Stimulated activated CD4-positive, alpha-beta T cell treated with anti-CD3 and anti-CD28 coated beads, Interleukin-4, amount 100 ng/mL, for 4 hours (primary cell): Measurements from ENCODE around the gene TMEM231.
"Not testable (repeated sequence)": the region's sequence is repeated elsewhere in the genome, so short reads cannot be mapped to it uniquely, and the experiment has no call there.

Experiments used
- DNase-seq, 2 experiments: peaks; one replicate each; pipeline ENCODE4 v3.0.0-alpha.2; 2020

TMEM231 gene

DNA sequence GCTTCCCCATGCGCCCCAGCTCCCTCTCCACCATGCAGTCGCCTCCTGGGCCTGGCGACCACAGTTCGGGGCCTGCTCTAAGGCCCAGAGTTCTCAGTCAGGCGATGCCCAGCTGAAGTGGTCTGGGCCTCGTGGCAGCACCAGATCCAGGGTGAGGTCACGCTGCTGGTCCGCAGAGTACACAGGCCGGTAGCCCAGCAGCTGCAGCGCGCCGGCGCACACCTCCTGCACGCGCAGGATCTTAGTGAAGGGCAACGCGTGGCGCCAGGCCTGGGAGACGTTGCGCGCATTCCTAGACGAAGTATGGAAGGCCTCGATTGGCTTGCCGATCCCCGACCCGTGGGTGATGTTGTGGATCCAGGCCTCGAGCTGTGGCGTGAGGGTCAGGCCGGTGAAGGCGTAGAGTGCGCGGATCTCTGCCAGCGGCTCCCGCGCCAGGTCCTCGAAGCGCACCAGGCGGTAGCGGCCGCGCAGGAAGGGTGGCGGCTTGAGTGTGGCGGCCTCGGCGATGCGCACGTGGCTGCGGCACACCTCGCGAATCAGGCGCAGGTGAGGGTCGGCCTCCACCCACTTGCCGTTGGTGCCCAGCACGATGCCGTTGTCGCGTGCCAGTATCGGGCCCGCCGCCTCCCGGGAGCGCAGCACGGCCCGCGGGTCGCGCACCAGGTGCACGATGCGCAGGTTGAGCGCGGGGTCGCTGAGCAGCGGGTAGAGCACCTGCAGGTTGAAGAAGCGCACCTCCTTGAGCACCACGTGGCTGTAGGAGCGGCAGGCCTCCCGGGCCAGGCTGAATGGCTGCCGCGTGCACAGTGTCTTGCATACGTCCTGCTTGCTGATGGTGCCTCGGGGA is 26.8 kb downstream of the TMEM231 start:
- DNase-seq: no peak

DNA sequence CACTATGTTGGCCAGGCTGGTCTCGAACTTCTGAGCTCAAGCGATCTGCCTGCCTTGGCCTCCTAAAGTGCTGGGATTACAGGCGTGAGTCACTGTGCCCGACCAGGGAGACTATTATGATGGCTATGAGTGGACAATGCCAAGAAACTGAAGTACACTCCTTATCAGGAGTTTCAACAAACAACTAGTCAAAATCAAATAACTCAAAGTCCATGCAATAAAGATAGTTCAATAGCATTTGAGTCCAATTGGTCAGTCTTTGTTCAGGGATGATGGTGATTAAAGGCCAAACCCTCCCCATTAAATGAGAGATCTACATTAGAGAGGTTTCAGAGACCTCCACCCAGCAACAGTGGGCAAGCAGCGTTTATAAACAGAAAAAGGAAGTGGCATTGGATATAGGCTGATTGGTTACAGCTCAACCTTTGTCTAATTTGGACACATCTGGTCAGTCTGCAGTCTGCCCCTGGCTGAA is 28.2 kb downstream of the TMEM231 start:
- no peak for DNase-seq

DNA sequence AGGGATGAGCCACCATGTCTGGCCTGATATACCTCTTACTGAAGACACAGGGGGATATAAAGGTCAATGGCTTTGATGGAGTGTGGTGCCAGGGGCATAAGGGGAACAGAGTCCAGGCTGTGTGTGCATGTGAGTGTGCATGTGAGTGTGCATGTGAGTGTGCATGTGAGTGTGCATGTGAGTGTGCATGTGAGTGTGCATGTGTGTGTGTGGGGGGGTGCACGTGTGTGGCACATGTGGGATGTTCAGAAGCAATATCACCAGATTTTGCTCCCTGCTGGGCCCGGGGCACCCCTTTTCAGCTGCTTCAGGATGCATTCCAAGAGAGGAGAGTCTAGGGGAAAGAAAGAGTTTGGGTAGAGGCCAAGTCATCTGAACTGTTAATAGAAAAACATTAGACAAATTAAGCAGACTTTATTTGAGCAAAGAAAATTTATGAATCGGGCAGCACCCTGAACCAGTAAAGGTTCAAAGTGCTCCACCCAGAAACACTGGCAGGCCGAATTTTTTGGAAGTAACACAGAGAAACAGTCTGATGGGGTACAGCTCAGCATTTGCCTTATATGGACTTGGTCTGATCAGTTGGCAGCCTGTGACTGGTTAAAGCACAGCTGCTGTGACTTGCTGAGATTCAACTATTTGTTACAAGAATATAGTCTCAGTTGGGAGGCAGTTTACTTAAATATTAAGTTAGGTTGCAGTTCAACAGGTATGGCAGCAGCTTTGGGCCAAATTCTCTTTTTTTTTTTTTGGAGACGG is 29.8 kb downstream of the TMEM231 start:
- DNase-seq: no peak

DNA sequence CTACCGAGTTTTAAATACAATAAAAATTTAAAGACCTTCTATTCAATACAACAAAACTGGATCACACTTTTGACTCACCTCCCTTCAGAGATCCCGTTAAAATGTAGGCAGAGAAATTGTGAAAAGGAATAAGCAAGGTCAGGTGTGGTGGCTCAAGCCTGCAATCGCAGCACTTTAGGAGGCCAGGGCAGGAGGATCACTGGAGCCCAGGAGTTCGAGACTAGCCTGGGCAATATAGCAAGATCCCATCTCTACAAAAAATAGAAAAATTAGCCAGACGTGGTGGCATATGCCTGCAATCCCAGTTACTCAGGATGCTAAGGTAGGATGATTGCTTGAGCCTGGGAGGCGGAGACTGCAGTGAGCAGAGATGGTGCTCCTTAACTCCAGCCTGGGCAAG is 36.9 kb downstream of the TMEM231 start:
- DNase-seq: no peak

DNA sequence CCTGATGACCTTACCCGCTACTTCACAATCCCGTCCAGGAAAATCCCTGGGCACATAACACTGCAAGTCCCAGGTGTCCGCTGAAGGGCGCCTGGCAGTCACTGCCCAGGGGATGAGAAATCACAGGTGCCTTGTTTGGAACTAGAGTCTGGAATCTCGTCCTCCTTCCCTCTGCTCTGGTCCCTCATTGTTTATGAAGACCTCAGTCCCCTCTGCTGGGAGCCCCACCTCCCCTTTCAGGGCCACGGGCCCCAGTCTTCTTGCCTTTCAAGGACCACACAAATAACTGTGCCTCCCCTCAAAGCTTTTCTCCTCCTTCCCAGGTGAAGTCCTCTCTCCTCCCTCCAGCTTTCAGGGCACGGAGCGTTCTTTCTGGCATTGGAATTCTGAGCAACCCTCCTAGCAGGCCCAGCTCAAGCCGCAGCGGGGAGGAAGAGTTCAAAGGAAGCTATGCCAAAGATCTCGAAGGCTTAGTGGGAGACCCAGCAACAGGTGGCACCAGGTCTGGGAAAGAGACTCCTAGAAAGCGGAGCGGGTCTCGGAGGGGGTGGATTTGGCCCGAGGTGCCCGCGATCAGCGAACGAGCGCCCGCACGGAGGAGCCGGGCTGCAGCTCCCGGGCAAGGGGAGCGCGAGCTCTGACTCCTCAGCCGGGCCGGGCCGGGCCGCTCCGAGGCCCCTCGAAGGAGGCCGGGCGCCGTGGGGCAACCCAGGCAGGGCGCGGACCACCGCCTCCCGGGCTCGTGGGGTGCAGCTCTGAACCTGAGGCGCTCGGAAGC is 39.7 kb downstream of the TMEM231 start:
- DNase-seq: peak in 1 of 2 experiments; percentile 22

DNA sequence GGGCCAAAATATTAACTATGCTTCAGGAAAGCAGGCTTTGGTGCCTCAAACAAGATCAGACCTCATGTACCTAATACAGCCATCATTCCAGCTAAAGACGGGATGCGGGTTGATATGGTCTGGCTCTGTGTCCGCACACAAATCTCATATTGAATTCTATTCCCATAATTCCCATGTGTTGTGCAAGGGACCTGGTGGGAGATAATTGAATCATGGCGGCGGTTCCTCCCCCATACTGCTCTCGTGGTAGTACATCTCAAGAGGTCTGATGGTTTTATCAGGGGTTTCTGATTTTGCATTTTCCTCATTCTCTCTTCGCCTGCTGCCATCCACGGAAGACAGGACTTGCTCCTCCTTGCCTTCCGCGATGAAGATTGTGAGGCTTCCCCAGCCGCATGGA is 41.8 kb downstream of the TMEM231 start:
- no peak for DNase-seq

DNA sequence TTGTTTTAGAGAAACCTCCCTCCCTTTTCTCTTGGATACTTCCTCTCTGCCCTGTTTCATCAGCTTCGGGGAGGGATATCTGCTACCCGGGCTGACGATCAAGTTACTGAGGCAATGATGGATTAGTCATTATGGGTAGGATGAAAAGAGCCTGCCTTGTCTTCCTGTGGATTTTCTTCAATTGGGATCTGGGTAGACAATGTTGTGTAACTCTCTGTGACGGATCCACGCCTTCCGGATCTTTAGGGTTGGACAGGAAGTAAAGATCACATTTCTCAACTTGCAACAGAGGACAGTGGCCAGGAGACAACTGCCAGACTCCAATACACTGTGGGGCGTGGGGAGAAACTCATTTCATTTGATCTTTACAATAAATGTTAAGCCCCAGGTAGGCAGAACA is 49.5 kb downstream of the TMEM231 start:
- DNase-seq: no peak

DNA sequence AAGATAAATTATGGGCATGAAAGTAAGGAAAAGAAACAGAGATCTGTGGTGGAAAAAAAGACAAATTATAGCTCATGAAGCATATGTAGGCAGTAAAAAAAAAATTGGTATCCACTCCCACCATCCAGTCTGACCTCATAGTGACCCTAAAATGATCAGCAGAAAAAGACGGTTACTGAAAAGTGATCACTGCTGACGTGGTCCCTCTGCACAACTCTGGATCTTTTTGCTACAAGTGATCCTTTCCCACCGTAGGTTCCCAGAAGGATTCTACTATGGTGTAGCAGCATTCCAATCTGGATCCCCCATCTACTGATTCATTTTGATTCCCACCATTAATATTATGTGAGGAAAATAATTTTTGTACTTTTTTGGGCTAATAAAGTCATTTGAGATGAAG is 49.9 kb downstream of the TMEM231 start:
- no peak for DNase-seq

DNA sequence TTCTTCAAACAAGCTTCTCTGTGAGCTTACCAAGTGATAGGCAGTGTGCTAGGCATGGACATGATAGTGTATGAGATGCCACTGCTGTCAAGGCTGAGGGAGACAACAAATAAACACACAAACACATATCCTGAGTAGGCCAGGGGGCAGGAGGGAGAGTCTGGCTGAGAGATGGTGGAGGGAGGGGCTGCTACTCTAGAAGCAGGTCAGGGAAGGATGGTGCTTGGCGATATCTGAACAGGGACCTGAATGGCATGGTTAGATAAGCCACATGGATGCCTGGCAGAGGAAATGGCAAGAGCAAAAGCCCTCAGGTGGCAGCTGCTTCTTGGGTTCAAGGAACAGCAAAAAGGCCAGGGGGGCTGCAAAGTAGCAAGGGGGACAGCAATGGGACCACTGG is 52.3 kb downstream of the TMEM231 start:
- no peak for DNase-seq

DNA sequence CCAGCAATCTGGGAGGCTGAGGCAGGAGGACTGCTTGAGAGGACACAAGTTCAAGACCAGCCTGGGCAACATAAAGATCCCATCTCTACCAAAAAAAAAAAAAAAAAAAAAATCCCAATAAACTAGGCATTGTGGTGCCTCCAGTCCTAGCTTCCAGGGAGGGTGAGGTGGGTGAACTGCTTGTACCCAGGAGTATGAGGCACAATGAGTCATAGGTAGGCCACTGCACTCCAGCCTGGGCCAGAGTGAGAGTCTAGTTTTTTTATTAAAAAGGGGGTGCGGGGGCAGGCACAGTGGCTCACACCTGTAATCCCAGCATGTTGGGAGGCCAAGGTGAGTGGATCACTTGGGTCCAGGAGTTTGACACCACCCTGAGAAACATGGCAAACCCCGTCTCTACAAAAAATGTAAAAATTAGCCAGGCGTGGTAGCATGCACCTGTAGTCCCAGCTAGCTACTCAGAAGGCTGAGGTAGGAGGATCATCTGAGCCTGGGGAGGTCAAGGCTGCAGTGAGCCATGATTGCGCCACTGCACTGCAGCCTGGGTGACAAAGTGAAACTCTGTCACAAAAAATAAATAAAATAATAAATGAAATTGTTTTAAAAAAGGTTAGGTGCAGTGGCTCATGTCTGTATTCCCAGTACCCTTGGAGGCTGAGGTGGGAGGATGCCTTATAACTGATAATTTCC is 53.0 kb downstream of the TMEM231 start:
- no peak for DNase-seq

DNA sequence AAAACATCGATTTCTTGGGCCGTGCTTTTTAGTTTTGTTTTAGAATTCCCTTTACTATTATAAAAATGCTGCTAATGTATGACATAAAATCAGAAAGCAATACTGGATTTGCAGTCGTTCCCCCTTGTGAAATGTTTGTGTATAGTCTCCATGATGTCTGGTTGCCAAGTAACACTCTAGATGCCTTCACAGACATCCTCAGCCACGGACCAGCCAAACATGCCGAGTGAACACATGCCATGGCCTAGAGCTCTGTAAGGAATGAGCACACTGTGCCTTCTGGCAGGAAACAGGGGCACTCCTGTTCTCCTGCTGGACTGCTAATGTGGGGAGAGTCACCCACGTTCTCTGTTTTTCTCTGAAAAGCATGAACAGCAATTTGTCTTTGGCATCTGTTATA is 54.2 kb downstream of the TMEM231 start:
- DNase-seq: not testable (repeated sequence)

DNA sequence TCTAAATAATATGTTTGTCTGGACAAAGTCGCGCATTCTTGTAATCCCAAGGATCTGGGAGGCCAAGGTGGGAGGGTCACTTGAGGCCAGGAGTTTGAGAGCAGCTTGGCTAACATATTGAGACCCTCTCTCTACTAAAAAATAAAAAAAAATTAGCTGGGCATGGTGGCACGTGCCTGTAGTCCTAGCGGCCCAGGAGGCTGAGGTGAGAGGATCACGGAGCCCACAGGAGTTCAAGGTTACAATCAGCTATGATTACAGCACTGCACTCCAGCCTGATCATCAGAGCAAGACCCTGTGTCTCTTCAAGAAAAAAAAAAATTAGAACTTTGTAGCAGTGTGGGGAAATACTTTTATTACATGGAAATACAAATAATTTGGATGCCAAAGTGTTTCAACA is 54.7 kb downstream of the TMEM231 start:
- DNase-seq: no peak

DNA sequence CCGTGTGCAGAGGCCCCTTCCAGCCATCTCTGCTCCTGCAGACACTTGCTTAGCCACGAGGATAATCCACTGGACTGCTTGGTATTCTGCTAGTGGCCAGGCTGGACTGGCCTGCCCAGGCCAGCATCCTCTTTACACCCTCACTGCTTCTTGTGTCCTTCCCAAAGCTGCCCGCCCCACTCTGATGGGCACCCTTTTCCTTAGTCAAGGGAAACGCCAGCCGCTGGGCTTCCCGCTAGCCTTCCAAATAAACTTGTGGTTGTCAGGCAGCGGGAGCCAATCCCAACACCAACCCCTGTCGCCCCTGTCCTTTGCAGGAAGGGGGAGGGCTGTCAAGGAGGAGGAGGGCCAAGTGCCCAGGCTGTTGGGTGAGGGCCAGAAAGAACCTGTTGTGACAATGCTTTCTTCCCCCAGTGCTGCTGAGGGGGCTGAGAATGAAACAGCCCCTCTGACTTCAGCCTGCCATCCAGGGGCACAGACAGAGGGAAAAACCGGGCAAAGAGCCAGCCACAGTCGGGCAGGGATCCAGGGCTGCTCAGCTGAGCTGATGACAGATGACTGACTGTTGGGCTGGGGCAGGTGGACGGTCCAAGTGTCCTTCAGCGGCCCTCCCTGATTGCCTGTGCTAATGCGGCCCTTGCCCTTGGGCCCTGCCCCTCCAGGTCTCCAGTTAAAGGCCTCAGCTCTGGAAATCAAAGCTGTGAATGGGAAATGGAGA is 57.3 kb downstream of the TMEM231 start:
- DNase-seq: not testable (repeated sequence)

DNA sequence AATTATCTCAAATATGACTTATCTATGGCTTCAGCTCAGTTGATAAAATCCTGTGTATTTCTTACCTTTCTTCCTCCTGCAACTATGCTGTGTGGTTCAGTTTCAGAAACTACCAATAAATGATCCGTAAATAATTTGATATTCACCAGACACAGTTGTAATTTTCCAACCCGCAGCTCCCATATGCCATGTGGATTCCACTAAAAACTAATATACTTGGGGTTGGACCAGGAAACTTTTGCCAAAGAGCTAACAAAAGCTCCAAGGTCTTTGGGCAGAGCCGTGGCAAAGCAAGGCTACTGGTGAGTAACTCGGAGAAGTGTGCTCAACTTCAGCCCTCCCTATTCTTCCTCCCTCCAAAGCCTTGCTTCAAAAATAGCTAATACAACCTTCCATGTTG is 58.5 kb downstream of the TMEM231 start:
- no peak for DNase-seq

DNA sequence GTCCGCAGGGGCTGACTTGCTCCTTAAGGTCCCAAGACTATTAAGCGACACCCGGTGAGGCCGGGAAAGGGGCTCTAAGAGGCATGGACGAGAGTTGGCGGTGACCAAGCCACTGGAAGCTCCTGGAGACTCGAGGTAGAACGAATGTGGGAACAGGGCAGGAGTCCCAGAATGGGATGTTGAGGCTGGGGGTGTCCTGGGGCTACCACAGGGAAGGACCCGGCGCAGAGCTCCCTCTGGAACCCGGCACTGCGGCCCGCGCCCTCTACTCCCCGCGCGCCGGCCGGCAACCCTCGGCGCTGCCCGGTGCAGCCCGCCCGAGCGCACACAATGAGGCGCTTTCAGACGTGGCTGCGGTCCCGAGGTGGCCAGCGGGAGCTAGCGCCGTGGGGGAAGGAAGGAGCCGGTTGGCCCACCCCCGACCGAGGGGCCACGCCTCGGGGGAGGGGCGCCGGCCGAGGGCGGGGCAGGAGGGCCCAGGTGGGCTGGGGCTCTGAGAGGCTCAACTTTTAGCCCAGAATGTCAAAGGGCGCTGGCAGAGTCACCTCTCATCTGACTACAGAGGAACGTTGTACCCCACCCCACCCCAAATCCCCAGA is 60.9 kb downstream of the TMEM231 start, which contains the start of gene CHST6:
Gene CHST6 (minus strand): TSS at position 366 of the 599 bp plus-strand sequence. CDS start 15,613 bp downstream, outside the sequence.
- DNase-seq: peak in 1 of 2 experiments; percentile 31

DNA sequence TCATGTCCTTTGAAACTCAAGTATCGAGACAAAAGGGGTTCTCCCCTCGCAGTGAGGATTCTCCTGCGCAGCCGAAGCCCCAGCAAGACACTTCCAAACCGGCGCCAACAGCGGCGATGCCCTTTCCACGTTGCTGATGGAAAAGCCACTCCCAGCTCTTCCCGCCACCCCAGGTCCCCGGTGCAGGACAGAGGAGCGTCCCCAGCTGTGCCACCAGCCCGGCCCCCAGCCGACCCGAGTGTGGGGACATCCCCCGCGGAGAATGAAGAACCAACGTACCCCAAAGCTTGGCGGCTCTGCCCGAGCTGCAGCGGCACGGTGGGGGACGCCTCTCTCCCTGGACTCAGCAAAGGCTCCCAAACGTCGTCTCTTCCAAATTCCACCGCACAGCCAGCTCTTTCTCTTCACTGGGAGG is 61.4 kb downstream of the TMEM231 start:
- no peak for DNase-seq

DNA sequence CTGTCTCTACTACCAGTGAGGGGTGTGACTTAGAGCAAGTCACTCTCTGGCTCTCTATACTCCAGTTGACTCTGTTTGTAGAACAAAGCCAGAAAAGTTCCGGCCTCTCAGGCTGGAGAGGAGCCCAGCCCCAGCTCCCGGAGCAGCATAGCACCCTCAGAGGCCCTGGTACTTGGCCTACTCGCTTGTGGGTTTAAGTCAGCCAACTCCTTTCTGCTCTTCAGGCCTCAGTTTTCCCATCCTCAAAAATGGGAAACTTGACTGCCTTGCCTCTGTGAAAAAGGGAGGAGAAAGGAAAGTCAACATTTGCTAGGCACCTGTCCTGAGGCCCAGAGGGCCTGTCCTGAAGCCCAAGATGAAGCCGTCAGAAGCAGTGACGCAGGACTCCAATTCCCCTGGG is 61.9 kb downstream of the TMEM231 start:
- DNase-seq: no peak

DNA sequence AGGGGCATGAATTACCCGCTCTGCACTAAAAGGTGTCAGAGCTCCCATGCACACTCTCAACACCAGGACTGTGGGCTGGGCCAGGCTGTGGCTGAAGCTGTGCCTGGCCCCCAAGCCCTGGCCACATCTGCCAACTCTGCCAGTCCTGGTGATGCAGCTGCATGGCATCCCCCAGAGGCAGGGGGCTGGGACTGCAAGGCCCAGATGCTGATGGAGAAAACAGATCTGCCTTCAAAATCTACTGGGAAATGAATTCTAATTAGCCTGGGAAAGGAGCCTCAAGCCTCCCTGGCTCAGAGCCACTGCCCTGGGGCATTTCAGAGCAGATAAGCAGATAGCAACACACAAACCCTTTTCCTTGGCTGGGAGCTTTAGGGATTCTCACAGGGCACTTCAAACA is 64.2 kb downstream of the TMEM231 start:
- DNase-seq: no peak

DNA sequence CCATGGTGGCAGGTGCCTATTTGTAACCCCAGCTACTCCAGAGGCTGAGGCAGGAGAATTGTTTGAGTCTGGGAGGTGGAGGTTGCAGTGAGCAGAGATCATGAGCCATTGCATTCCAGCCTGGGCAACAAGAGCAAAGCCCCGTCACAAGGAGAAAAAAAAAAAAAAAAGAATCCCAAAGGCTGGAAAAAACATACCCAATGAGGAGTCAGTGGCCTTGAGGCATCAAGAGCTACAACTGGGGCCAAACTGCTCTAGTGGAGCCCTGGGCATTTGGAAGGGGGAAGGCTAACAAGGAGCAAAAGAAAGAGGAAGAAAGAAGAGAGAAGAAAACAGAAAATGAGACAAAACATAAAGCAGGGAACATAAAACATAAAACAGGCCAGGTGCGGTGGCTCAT is 67.7 kb downstream of the TMEM231 start:
- no peak for DNase-seq
